Measurements from ENCODE around the gene DGCR6.
A peak's percentile ranks its signal among the peaks of the same experiment; 100 is the strongest.
"Not testable (repeated sequence)": the region's sequence is repeated elsewhere in the genome, so short reads cannot be mapped to it uniquely, and the experiment has no call there.

DGCR6 gene

GRCh38 chr22:18931905-18932652, 26.0 kb downstream of the DGCR6 start:
- no peak for DNase-seq (ENCODE audit: low read depth, low spot score)

GRCh38 chr22:18933914-18934313, 27.8 kb downstream of the DGCR6 start:
- DNase-seq (ENCODE audit: low read depth, low spot score) = no peak

- not testable (repeated sequence) for DNase-seq (ENCODE audit: low read depth, low spot score)
These were observed 28.6 kb downstream of the DGCR6 start for GRCh38 chr22:18934688-18935087.

GRCh38 chr22:18935889-18936529, 29.9 kb downstream of the DGCR6 start, which contains the start of gene PRODH:
TSS of gene PRODH (minus strand) at chr22:18936293. CDS start at chr22:18936287, 6 bp downstream.
- no peak for DNase-seq (ENCODE audit: low read depth, low spot score)

- not testable (repeated sequence) for DNase-seq (ENCODE audit: low read depth, low spot score)
These were observed 32.6 kb downstream of the DGCR6 start for GRCh38 chr22:18938691-18939090.

GRCh38 chr22:18947105-18947504, 41.0 kb downstream of the DGCR6 start:
- not testable (repeated sequence) for DNase-seq (ENCODE audit: low read depth, low spot score)

GRCh38 chr22:18947905-18948304, 41.8 kb downstream of the DGCR6 start:
- DNase-seq (ENCODE audit: low read depth, low spot score) = peak; percentile 63

- no peak for DNase-seq (ENCODE audit: low read depth, low spot score)
These were observed 44.0 kb downstream of the DGCR6 start for GRCh38 chr22:18950141-18950540.

- no peak for DNase-seq (ENCODE audit: low read depth, low spot score)
These were observed 45.9 kb downstream of the DGCR6 start for GRCh38 chr22:18952022-18952421.

- DNase-seq (ENCODE audit: low read depth, low spot score) = not testable (repeated sequence)
These were observed 47.0 kb downstream of the DGCR6 start for GRCh38 chr22:18953128-18953527.

- DNase-seq (ENCODE audit: low read depth, low spot score) = peak; percentile 94
These were observed 48.3 kb downstream of the DGCR6 start for GRCh38 chr22:18954303-18954989.

GRCh38 chr22:18954990-18955571, 49.0 kb downstream of the DGCR6 start:
- no peak for DNase-seq (ENCODE audit: low read depth, low spot score)

GRCh38 chr22:18955696-18956095, 49.6 kb downstream of the DGCR6 start:
- no peak for DNase-seq (ENCODE audit: low read depth, low spot score)

GRCh38 chr22:18956121-18956895, 50.2 kb downstream of the DGCR6 start:
- not testable (repeated sequence) for DNase-seq (ENCODE audit: low read depth, low spot score)

GRCh38 chr22:18956956-18957355, 50.8 kb downstream of the DGCR6 start:
- DNase-seq (ENCODE audit: low read depth, low spot score) = not testable (repeated sequence)

GRCh38 chr22:18957621-18958320, 51.7 kb downstream of the DGCR6 start:
- DNase-seq (ENCODE audit: low read depth, low spot score) = not testable (repeated sequence)

GRCh38 chr22:18958321-18958705, 52.2 kb downstream of the DGCR6 start:
- DNase-seq (ENCODE audit: low read depth, low spot score) = not testable (repeated sequence)

GRCh38 chr22:18958738-18959137, 52.6 kb downstream of the DGCR6 start:
- not testable (repeated sequence) for DNase-seq (ENCODE audit: low read depth, low spot score)

GRCh38 chr22:18959266-18959665, 53.1 kb downstream of the DGCR6 start:
- not testable (repeated sequence) for DNase-seq (ENCODE audit: low read depth, low spot score)

- DNase-seq (ENCODE audit: low read depth, low spot score) = not testable (repeated sequence)
These were observed 53.6 kb downstream of the DGCR6 start for GRCh38 chr22:18959741-18960140.
